ENCODE measurements around the gene MPZL3.
A peak's percentile ranks its signal among the peaks of the same experiment; 100 is the strongest.
"Not testable (repeated sequence)": the region's sequence is repeated elsewhere in the genome, so short reads cannot be mapped to it uniquely, and the experiment has no call there.

Gene MPZL3

GRCh38 chr11:118212781-118213191, 39.4 kb downstream of the MPZL3 start:
- no peak for DNase-seq (ENCODE audit: low read depth)

- DNase-seq (ENCODE audit: low read depth) = no peak
Measured at GRCh38 chr11:118212131-118212725, 39.9 kb downstream of the MPZL3 start.

GRCh38 chr11:118211006-118211405, 41.2 kb downstream of the MPZL3 start:
- no peak for DNase-seq (ENCODE audit: low read depth)

- DNase-seq (ENCODE audit: low read depth) = no peak
Measured at GRCh38 chr11:118210323-118210722, 41.8 kb downstream of the MPZL3 start.

DNA sequence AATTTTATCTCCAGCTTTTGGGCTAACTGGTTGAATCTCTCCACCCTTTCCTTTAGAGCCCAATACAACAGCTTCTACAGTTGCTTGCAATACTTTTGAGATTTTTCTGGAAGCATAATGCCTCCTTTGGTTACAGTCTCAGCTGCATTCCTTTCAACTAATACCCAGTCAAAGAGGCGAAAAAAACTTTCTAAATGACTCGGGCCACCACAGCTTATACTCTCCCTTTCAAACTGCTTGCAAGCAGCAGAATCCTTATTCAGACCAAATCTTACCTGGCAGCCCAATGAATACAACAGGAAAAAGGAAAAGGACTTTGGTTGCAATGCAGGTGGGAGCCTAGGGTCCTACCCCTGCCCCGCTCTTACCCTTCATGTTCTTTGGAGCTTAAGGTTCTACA, 43.1 kb downstream of the MPZL3 start:
- DNase-seq (ENCODE audit: low read depth) = no peak

GRCh38 chr11:118207079-118207478, 45.1 kb downstream of the MPZL3 start:
- DNase-seq (ENCODE audit: low read depth) = no peak

DNA sequence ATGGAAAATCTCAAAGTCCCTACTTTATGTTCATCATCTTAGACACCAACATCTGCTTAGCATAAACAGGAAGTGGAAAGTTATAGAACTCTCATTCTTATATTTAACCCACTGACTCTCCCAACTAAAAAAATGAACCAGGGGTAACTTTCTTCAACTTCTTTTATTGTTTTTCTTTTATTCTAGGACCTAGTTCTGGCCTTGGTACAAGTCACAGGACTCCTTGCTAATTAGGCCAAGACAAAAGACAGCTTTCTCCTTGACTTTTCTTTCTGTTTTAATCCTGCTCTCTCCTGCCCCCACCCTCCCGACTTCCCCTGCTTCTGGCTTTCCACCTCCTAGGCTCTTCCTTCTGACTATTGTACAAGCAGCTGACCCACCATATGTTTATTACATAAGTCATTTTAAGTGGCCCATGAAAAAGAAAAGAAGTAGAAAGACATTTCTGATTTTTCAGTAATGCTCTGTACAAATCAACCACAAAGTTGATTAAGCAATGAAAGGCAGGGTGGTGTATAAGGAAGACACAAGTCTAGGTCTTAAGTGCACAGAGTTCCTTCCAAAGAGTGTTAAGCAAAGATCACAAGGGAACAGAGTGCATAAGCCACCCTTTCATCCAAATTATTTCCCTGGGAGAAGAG, 45.7 kb downstream of the MPZL3 start:
- no peak for DNase-seq (ENCODE audit: low read depth)

DNA sequence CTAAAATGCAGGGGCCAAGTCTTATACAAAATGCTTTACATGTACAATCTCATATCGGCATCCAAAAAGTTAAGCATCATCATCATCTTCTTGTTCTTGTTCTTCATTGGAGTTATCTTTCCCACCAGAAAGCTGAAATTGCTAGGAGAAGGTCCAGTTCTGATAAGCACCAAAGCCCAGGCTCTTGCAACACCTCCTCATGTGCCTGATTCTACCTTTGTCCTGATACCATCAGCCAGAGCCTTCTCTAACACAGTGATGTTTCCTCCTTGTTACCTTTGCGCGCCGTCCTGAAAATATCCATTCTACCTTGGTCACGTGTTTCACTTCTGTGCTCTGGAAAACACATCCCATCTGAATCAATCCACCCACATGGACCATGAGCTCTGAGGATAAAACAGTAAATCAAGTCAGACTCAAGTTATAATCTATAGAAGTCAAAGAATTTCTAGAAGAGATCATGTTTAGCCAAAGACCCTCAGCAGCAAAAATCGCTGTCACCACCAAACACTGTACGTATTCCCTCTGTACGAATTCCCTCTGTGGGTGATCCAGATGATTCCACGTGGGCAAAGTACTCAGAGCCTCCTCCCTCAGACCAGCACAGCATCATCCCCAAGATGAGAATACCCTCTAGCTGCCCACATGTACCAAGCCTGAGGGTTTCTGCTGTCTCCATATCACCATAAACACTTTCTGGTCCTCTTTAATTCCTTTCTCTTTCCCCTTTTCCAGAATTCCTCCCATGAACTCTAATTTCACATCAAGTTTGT, 46.4 kb downstream of the MPZL3 start:
- DNase-seq (ENCODE audit: low read depth) = no peak

- DNase-seq (ENCODE audit: low read depth) = peak; percentile 45
Measured at GRCh38 chr11:118202599-118203422, 49.4 kb downstream of the MPZL3 start.

GRCh38 chr11:118201966-118202365, 50.2 kb downstream of the MPZL3 start:
- DNase-seq (ENCODE audit: low read depth) = no peak

- DNase-seq (ENCODE audit: low read depth) = peak; percentile 33
Measured at GRCh38 chr11:118200901-118201680, 51.1 kb downstream of the MPZL3 start.

GRCh38 chr11:118200497-118200896, 51.7 kb downstream of the MPZL3 start:
- no peak for DNase-seq (ENCODE audit: low read depth)

GRCh38 chr11:118199135-118199534, 53.0 kb downstream of the MPZL3 start:
- DNase-seq (ENCODE audit: low read depth) = no peak

- peak; percentile 80 for DNase-seq (ENCODE audit: low read depth)
Measured at GRCh38 chr11:118198370-118198769, 53.8 kb downstream of the MPZL3 start.

DNA sequence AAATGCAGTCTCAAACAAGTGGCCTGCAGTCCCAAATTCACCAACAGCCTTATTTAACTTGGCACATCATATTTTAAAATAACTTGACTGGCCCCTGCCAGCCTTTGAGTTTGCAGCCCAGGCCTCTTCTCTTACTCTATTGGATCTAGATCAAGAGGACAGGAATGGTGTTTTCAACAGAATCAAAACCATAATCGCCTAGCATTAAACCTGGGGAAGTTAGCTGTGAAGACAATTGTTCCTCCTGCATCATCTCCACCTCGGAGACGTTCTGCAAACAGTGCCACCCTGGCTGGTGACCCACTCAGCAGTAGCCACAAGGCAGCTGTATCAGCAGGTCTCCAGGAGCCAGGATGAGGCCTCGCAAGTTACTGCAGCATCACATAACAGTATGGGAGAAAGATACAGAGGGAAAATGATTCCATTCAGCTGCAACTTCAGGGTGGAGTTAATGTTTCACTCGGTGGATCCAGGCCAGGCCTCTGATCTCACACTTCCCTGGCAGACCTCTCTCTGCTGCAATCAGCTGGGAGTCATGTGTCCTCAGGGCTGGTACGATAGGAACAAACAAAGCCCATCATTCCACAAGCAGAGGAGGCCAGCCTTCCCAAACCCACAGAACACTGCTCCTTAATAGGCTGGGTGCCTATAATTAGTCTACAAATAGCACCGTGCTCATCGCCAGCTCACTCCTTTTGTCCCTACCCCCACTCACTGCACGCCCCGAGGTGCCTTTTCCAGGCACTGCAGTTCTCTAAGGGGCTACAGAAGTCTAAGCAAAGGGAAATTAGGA, 57.1 kb downstream of the MPZL3 start:
- DNase-seq (ENCODE audit: low read depth) = no peak

- no peak for DNase-seq (ENCODE audit: low read depth)
Measured at GRCh38 chr11:118193910-118194566, 58.1 kb downstream of the MPZL3 start.

DNA sequence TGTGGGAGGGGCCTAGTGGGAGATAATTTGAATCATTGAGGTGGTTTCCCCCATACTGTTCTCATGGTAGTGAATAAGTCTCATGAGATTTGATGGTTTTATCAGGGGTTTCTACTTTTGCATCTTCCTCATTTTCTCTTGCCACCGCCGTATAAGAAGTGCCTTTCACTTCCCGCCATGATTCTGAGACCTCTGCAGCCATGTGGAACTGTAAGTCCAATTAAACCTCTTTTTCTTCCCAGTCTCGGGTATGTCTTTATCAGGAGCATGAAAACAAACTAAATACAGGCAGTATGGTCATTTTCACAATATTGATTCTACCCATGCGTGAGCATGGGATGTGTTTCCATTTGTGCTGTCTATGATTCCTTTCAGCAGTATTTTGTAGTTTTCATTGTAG, 59.3 kb downstream of the MPZL3 start:
- DNase-seq (ENCODE audit: low read depth) = not testable (repeated sequence)

DNA sequence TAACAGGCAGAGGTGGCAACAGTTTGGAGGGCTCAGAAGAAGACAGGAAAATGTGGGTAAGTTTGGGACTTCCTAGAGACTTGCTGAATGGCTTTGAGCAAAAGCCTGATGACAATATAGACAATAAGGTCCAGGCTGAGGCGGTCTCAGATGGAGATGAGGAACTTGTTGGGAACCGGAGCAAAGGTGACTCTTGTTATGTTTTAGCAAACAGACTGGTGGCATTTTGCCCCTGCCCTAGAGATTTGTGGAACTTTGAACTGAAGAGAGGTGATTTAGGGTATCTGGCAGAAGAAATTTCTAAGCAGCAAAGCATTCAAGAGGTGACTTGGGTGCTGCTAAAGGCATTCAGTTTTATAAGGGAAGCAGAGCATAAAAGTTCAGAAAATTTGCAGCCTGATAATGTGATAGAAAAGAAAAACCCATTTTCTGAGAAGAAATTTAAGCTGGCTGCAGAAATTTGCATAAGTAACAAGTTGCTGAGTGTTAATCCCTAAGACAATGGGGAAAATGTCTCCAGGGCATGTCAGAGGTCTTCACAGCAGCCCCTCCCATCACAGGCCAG, 61.1 kb downstream of the MPZL3 start:
- DNase-seq (ENCODE audit: low read depth) = not testable (repeated sequence)

DNA sequence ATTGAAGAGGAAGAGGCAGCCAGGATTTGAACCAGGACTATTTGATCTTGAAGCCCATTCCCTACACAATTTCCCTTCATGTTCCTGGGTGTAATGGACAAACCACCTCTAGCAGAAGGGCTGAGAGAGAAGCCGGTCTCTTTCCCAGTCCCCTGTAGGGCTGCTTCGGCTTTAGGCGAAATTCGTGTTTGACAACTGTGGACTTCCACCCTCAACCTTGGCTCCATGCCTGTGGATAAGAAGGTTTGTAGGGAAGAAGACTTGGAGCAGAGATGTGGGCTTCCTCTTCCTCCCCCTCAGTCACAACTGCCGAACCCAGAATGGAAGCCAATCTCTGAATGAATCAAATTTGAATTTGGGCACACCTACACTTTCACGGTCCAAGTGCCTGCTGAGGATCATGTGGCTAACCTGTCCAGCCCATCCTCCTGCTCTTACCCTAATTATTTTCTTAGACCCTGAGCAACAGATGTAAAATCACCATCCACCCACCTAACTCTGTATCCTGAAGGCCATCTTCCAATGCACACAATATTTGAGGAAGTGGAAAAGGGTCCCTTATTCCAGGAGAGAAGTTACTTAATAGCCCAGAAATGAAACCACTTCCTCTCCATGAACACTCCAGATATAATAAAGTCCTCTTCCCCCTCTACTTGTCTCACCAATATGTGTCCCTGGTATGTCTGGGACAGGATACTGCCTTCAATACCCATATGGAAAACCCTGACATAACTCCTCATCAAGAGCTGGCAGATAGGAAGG, 65.6 kb downstream of the MPZL3 start:
- DNase-seq (ENCODE audit: low read depth) = no peak

Measured in stimulated activated CD8-positive, alpha-beta memory T cell treated with anti-CD3 and anti-CD28 coated beads, Interleukin-4, amount 100 ng/mL, for 24 hours (primary cell).